Mesendoderm (in vitro differentiated cells): Measurements from ENCODE around the gene PPIF.

Source experiments
- DNase-seq: peaks from one replicate; pipeline ENCODE4 v3.0.0; 2013
- H2AK5ac ChIP-seq: 2 replicates; pipeline ENCODE4 v1.6.1; 2013; ENCODE audit warnings: low read length, inconsistent platforms
- H2BK120ac ChIP-seq: 2 replicates; pipeline ENCODE4 v1.6.1; 2013; ENCODE audit warnings: low read depth, mild to moderate bottlenecking, low read length, moderate library complexity, mixed read lengths
- H2BK15ac ChIP-seq: replicated peaks from 2 replicates; pipeline ENCODE4 v1.6.1; 2013; ENCODE audit warnings: low read depth, mild to moderate bottlenecking, moderate library complexity
- H2BK5ac ChIP-seq: 2 replicates; pipeline ENCODE4 v1.6.1; 2013; ENCODE audit warnings: low read length, inconsistent platforms
- H3K18ac ChIP-seq: 2 replicates; pipeline ENCODE4 v1.6.1; 2013; ENCODE audit warnings: mild to moderate bottlenecking, low read length, mixed read lengths
- H3K23ac ChIP-seq: one replicate; pipeline ENCODE4 v1.6.1; 2013; ENCODE audit warnings: low read length
- H3K27ac ChIP-seq: 2 replicates; pipeline ENCODE4 v1.5.1; 2013; ENCODE audit warnings: low read depth, mild to moderate bottlenecking, inconsistent platforms, low read length, moderate library complexity
- H3K27me3 ChIP-seq: 2 replicates; pipeline ENCODE4 v1.6.1; 2013; ENCODE audit warnings: low read length, control low read depth, mild to moderate bottlenecking, inconsistent platforms; ENCODE audit not compliant: insufficient read depth, poor library complexity
- H3K36me3 ChIP-seq: 2 replicates; pipeline ENCODE4 v1.6.1; 2013; ENCODE audit warnings: low read length, inconsistent platforms; ENCODE audit not compliant: control insufficient read depth, insufficient read depth
- H3K4ac ChIP-seq: one replicate; pipeline ENCODE4 v1.6.1; 2013; ENCODE audit warnings: low read depth, mild to moderate bottlenecking, low read length, moderate library complexity
- H3K4me1 ChIP-seq: 2 replicates; pipeline ENCODE4 v1.6.1; 2013; ENCODE audit warnings: low read depth, low read length, inconsistent platforms; ENCODE audit not compliant: control insufficient read depth
- H3K4me2 ChIP-seq: 2 replicates; pipeline ENCODE4 v1.6.1; 2013; ENCODE audit warnings: low read length
- H3K4me3 ChIP-seq: 2 replicates; pipeline ENCODE4 v1.5.1; 2013; ENCODE audit warnings: mild to moderate bottlenecking, low read length
- H3K56ac ChIP-seq: one replicate; pipeline ENCODE4 v1.6.1; 2013; ENCODE audit warnings: low read length
- H3K79me1 ChIP-seq: 2 replicates; pipeline ENCODE4 v1.6.1; 2013; ENCODE audit warnings: low read length, inconsistent platforms
- H3K79me2 ChIP-seq: 2 replicates; pipeline ENCODE4 v1.6.1; 2013; ENCODE audit warnings: mild to moderate bottlenecking, low read length; ENCODE audit not compliant: control insufficient read depth, insufficient read depth
- H3K9ac ChIP-seq: 2 replicates; pipeline ENCODE4 v1.6.1; 2013; ENCODE audit warnings: low read length, inconsistent platforms
- H4K5ac ChIP-seq: one replicate; pipeline ENCODE4 v1.6.1; 2013; ENCODE audit warnings: low read length
- H4K8ac ChIP-seq: one replicate; pipeline ENCODE4 v1.6.1; 2013; ENCODE audit warnings: low read depth, mild to moderate bottlenecking, control low read depth, low read length, moderate library complexity
- WGBS: extraction: QIAGEN DNeasy Blood & Tissue Kit; methylation state at CpG from one replicate; pipeline ENCODE4 v1.1.7; 2013; ENCODE audit warnings: low lambda C conversion rate, missing lambda C conversion rate; ENCODE audit not compliant: insufficient coverage; ENCODE audit errors: extremely low coverage; 5-methylcytosine and 5-hydroxymethylcytosine counted together

PPIF gene

DNA sequence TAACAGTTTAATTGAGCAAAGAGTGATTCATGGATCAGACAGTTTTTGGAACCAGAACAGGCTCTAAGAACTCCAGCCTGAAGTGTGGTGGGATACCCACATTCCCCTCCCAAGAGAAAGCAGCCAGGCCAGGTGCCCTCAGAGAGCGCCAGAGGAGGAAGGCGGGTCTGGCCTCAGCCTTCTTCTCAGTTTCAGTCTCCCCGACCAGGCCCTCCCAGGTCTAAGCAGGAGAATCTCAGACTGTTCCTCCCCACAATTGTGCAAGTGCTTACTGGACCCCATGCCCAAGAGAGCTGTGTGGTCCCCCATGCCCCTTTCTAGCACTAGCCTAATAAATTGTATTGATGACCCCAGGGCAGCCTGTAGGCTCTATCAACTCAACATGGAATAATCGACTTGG is 25.6 kb downstream of the PPIF start:
- Histone ChIP-seq H3K18ac (no peak overlapping the region), H3K4ac (no peak overlapping the region), H4K5ac (no peak overlapping the region), H2BK5ac (no peak overlapping the region), H3K36me3 (no peaks in the 10 kb centered on the region), H4K8ac (no peak overlapping the region), H3K23ac (no peak overlapping the region), H3K4me1 (no peaks in the 10 kb centered on the region), H3K27me3 (no peaks in the 10 kb centered on the region), H3K4me3 (no peak overlapping the region), H2BK15ac (no peak overlapping the region), H2AK5ac (no peak overlapping the region), H3K9ac (no peak overlapping the region), H3K4me2 (no peak overlapping the region), H2BK120ac (no peak overlapping the region), H3K79me2 (no peaks in the 10 kb centered on the region), H3K27ac (no peak overlapping the region), H3K79me1 (no peaks in the 10 kb centered on the region), H3K56ac (no peak overlapping the region)
- no CpG with 5 or more reads among the region's 4 CpGs for WGBS
- no peak for DNase-seq

GRCh38 chr10:79374312-79375191 is 27.3 kb downstream of the PPIF start:
- Histone ChIP-seq H3K4me2 (no peak overlapping the region), H3K4ac (no peak overlapping the region), H3K36me3 (no peaks in the 10 kb centered on the region), H4K5ac (no peak overlapping the region), H2BK15ac (no peak overlapping the region), H3K79me2 (no peaks in the 10 kb centered on the region), H2BK5ac (no peak overlapping the region), H4K8ac (no peak overlapping the region), H3K4me1 (no peaks in the 10 kb centered on the region), H3K27ac (no peak overlapping the region), H3K56ac (peak overlapping the region; percentile 28), H2BK120ac (no peak overlapping the region), H3K4me3 (no peak overlapping the region), H3K23ac (no peak overlapping the region), H3K9ac (no peak overlapping the region), H3K79me1 (no peaks in the 10 kb centered on the region), H3K27me3 (no peaks in the 10 kb centered on the region), H2AK5ac (no peak overlapping the region), H3K18ac (no peak overlapping the region)
- peak; percentile 84 for DNase-seq
- WGBS: no CpG with 5 or more reads among the region's 7 CpGs

DNA sequence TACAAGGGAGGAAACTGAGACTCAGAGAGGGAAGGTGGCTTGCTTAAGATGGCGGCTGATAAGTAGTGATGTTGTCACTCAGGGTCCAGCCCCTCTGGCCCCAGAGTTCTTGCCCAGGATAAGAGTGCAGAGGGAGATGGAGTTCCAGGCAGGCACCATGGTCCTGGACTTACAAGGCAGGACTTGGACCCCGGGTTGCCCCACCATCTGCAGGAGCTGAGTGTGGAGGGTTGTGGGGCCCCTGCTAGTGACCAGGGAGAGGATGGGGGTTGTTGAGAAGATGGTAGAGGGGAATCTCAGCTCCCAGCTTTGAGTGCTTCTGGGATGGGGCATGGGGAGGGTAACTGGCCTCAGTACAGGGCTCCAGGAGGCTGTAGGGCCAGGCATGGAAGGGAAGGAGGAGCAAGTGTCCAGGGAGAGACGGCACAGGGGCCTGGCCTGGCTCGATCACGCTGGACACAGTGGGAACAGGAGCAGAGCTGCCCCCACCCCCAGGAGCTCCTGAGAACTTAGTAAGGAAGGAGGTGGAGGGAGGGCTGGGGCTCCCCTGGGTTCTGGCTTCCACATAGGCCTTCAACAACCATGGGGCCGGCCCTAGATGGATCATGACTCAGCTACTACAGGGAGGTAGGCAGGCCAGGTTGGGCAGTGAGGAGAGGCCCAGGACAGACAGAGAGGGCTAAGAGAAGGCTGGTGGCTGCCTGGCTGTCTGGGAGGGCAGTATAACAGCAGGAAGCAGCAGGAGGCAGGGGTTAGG is 28.2 kb downstream of the PPIF start:
- H3K4me1 ChIP-seq: no peaks in the 10 kb centered on the region
- no peaks in the 10 kb centered on the region for H3K79me2 ChIP-seq
- DNase-seq: peak; percentile 65
- WGBS: no CpG with 5 or more reads among the region's 6 CpGs
- H2BK15ac ChIP-seq: no peak overlapping the region
- no peak overlapping the region for H3K4me2 ChIP-seq
- H3K56ac ChIP-seq: peak overlapping the region; percentile 58
- no peaks in the 10 kb centered on the region for H3K27me3 ChIP-seq
- H2AK5ac ChIP-seq: no peak overlapping the region
- no peak overlapping the region for H3K18ac ChIP-seq
- no peak overlapping the region for H4K5ac ChIP-seq
- no peak overlapping the region for H2BK5ac ChIP-seq
- H3K79me1 ChIP-seq: no peaks in the 10 kb centered on the region
- no peak overlapping the region for H4K8ac ChIP-seq
- H3K36me3 ChIP-seq: no peaks in the 10 kb centered on the region
- H3K27ac ChIP-seq: no peak overlapping the region
- H3K4me3 ChIP-seq: no peak overlapping the region
- peak overlapping the region; percentile 23 for H3K9ac ChIP-seq
- H3K4ac ChIP-seq: no peak overlapping the region
- no peak overlapping the region for H3K23ac ChIP-seq
- H2BK120ac ChIP-seq: no peak overlapping the region

DNA sequence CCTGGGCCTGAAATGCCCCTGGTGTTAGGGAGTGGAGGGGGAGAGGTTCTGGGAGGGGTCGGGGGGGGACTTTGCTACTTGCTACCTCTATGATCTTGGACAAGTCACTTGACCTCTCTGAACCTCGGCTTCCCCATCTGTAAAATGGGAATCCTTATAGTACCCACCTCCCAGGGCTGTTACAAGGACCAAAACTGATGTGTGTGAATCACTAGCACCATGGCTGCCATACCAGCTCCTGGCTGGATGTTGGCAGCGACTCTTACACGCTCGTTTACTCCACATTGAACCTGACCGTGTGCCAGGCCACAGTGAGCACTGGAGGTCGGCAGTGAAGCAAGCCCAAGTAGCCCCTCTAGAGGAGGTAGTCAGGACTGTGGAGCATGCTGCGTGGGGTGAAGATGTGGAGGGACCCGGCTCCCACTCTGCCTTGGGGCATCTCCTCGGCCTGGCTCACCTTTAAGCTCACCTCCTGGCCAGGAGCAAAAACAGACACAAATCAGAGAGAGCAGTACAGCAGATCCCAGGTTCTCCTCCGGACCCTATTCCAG is 28.9 kb downstream of the PPIF start:
- H4K5ac ChIP-seq: no peak overlapping the region
- no peaks in the 10 kb centered on the region for H3K4me1 ChIP-seq
- H3K27ac ChIP-seq: no peak overlapping the region
- H2BK5ac ChIP-seq: no peak overlapping the region
- no peaks in the 10 kb centered on the region for H3K79me1 ChIP-seq
- WGBS: no CpG with 5 or more reads among the region's 11 CpGs
- no peak overlapping the region for H3K18ac ChIP-seq
- DNase-seq: no peak
- H3K4me2 ChIP-seq: no peak overlapping the region
- peak overlapping the region; percentile 58 for H3K56ac ChIP-seq
- H2BK120ac ChIP-seq: no peak overlapping the region
- H4K8ac ChIP-seq: no peak overlapping the region
- no peaks in the 10 kb centered on the region for H3K27me3 ChIP-seq
- no peak overlapping the region for H3K4me3 ChIP-seq
- no peak overlapping the region for H3K9ac ChIP-seq
- no peaks in the 10 kb centered on the region for H3K36me3 ChIP-seq
- no peak overlapping the region for H2BK15ac ChIP-seq
- H3K79me2 ChIP-seq: no peaks in the 10 kb centered on the region
- no peak overlapping the region for H3K23ac ChIP-seq
- H2AK5ac ChIP-seq: no peak overlapping the region
- H3K4ac ChIP-seq: no peak overlapping the region

GRCh38 chr10:79376751-79377556 is 29.7 kb downstream of the PPIF start:
- H4K8ac ChIP-seq: no peak overlapping the region
- no peaks in the 10 kb centered on the region for H3K27me3 ChIP-seq
- H3K9ac ChIP-seq: no peak overlapping the region
- no peaks in the 10 kb centered on the region for H3K79me1 ChIP-seq
- H3K18ac ChIP-seq: no peak overlapping the region
- H3K4me1 ChIP-seq: no peaks in the 10 kb centered on the region
- no peak overlapping the region for H4K5ac ChIP-seq
- no peak overlapping the region for H2BK15ac ChIP-seq
- H2AK5ac ChIP-seq: no peak overlapping the region
- H3K4me2 ChIP-seq: no peak overlapping the region
- no peak overlapping the region for H3K27ac ChIP-seq
- no peak overlapping the region for H2BK120ac ChIP-seq
- H3K36me3 ChIP-seq: no peaks in the 10 kb centered on the region
- no peak overlapping the region for H3K4me3 ChIP-seq
- no peak overlapping the region for H3K23ac ChIP-seq
- DNase-seq: no peak
- no peaks in the 10 kb centered on the region for H3K79me2 ChIP-seq
- WGBS: 100% methylated on average over 2 of the region's 12 CpGs
- no peak overlapping the region for H3K4ac ChIP-seq
- H2BK5ac ChIP-seq: no peak overlapping the region
- no peak overlapping the region for H3K56ac ChIP-seq
